K562 (cell line): ENCODE measurements around the gene KASH5. TPM values are rescaled to one million over a fixed set of nuclear protein-coding genes. Genes with fewer than 3 reads are reported as not detected.
A peak's percentile ranks its signal among the peaks of the same experiment; 100 is the strongest.

ENCODE experiments used
- ATAC-seq: fragments of 200-7000 bp; cut with Tn5 transposase; 3 replicates; pipeline ENCODE4 v1.9.1; 2020; ENCODE audit warnings: moderate library complexity
- BruUV-seq: library from RNA; stranded (reverse); fragments of 400-500 nt; replicated peaks from 2 replicates; lab custom pipeline; 2021; lab: Mats Ljungman, UMichigan
- CTCF ChIA-PET: fragments of 300-600 bp; formaldehyde crosslinking; extraction: SDS; loops from one replicate; lab custom pipeline; 2021; ENCODE audit warnings: low intra/inter-chr PET ratio; lab: Yijun Ruan, JAX
- POLR2A ChIA-PET: fragments of 300-600, 350-650 bp; sonication (Branson Sonifier 250); formaldehyde crosslinking; extraction: SDS; loops from one replicate; lab custom pipeline; 2021; ENCODE audit warnings: antibody characterized with exemption, inconsistent platforms; lab: Yijun Ruan, JAX
- DNase-seq, 4 experiments: peaks; one replicate each; pipeline versions ENCODE4 v3.0.0 to v3.0.0-alpha.2; 2011 to 2018; ENCODE audit warnings: low spot score in 3 of 4, mixed read lengths in 3 of 4; ENCODE audit errors: extremely low read depth in 1 of 4
- FAIRE-seq: peaks from 2 replicates; lab custom pipeline; 2011; peaks lifted over from hg19 to GRCh38; lab: Jason Lieb, UNC
- H2AFZ ChIP-seq: 2 replicates; pipeline ENCODE4 v1.6.0; 2011; ENCODE audit warnings: low read depth, low read length, control low read depth, inconsistent platforms
- H3K27ac ChIP-seq: fragments of 200-600 bp; 3 replicates; pipeline ENCODE4 v1.8.0; 2011; ENCODE audit warnings: low read depth, mild to moderate bottlenecking, control low read depth, inconsistent platforms, low read length, moderate library complexity, mixed read lengths; ENCODE audit errors: extremely low read depth
- H3K27me3 ChIP-seq, 2 experiments: fragments of 300-600 bp in 1 of 2; 2 replicates in 1 of 2; 3 replicates in 1 of 2; pipeline versions ENCODE4 v1.6.0 to v1.8.0; 2011; ENCODE audit warnings: inconsistent platforms in 2 of 2, low read length in 2 of 2, mild to moderate bottlenecking in 1 of 2, mixed read lengths in 1 of 2, moderate library complexity in 1 of 2; ENCODE audit not compliant: control insufficient read depth in 2 of 2, insufficient read depth in 2 of 2
- H3K36me3 ChIP-seq: fragments of 300-600 bp; 3 replicates; pipeline ENCODE4 v1.8.0; 2011; ENCODE audit warnings: mild to moderate bottlenecking, low read length, inconsistent platforms; ENCODE audit not compliant: control insufficient read depth, insufficient read depth
- H3K4me1 ChIP-seq, 2 experiments: fragments of 200-600 bp in 1 of 2; replicated peaks in 1 of 2; 2 replicates in 1 of 2; 3 replicates in 1 of 2; pipeline versions ENCODE4 v1.5.1 to v1.8.0; 2011; ENCODE audit warnings: inconsistent platforms in 2 of 2, low read length in 2 of 2, mild to moderate bottlenecking in 1 of 2, mixed read lengths in 1 of 2, moderate library complexity in 1 of 2; ENCODE audit not compliant: control insufficient read depth in 2 of 2, insufficient read depth in 2 of 2
- H3K4me2 ChIP-seq: 2 replicates; pipeline ENCODE4 v1.6.1; 2011; ENCODE audit warnings: low read length, control low read depth, inconsistent platforms, mixed read lengths; ENCODE audit not compliant: insufficient read depth
- H3K4me3 ChIP-seq: fragments of 200-600 bp; sonication (generic), shearing (Covaris generic); 2 replicates; pipeline ENCODE4 v1.5.1; 2016; ENCODE audit warnings: control low read depth, inconsistent platforms
- H3K79me2 ChIP-seq: fragments of 200-600 bp; 3 replicates; pipeline ENCODE4 v1.8.0; 2011; ENCODE audit warnings: low read length, inconsistent platforms; ENCODE audit not compliant: control insufficient read depth, insufficient read depth
- H3K9ac ChIP-seq, 2 experiments: 2 replicates each; pipeline versions ENCODE4 v1.6.0 to v1.6.1; 2011; ENCODE audit warnings: low read depth in 2 of 2, low read length in 2 of 2, control low read depth in 1 of 2, inconsistent platforms in 1 of 2, mild to moderate bottlenecking in 1 of 2, mixed read lengths in 1 of 2; ENCODE audit not compliant: insufficient read depth in 1 of 2
- H3K9me1 ChIP-seq: one replicate; pipeline ENCODE4 v1.6.0; 2011; ENCODE audit warnings: inconsistent platforms, mild to moderate bottlenecking, low read length, moderate library complexity; ENCODE audit not compliant: control insufficient read depth, insufficient read depth
- H3K9me3 ChIP-seq: replicated peaks from 2 replicates; pipeline ENCODE4 v1.5.1; 2011; ENCODE audit warnings: low read depth, low read length, inconsistent platforms; ENCODE audit not compliant: control insufficient read depth, insufficient read depth
- H4K20me1 ChIP-seq: replicated peaks from 2 replicates; pipeline ENCODE4 v1.6.1; 2011; ENCODE audit warnings: low read length, inconsistent platforms, mixed read lengths; ENCODE audit not compliant: control insufficient read depth, insufficient read depth
- ARHGAP35 ChIP-seq: fragments of 450-650 bp; IDR thresholded peaks from 2 replicates; pipeline ENCODE4 v1.6.1; 2018; ENCODE audit not compliant: partially characterized antibody
- BCOR ChIP-seq: fragments of 450-650 bp; IDR thresholded peaks from 2 replicates; pipeline ENCODE4 v1.6.1; 2016
- GATAD2A ChIP-seq: fragments of 450-650 bp; IDR thresholded peaks from 2 replicates; pipeline ENCODE4 v1.6.1; 2017
- GTF2A2 ChIP-seq: IDR thresholded peaks from 2 replicates; pipeline ENCODE4 v1.6.1; 2016; ENCODE audit warnings: mild to moderate bottlenecking, missing genetic modification characterization, missing compliant biosample characterization
- RBM34 ChIP-seq: fragments of 200-400 bp; formaldehyde crosslinking; IDR thresholded peaks from 2 replicates; pipeline ENCODE4 v1.6.1; 2018; ENCODE audit warnings: low read length, borderline replicate concordance; ENCODE audit not compliant: insufficient read depth
- SP1 ChIP-seq: sonication (generic); formaldehyde crosslinking; IDR thresholded peaks from 2 replicates; pipeline ENCODE4 v1.8.1; 2022; ENCODE audit warnings: mild to moderate bottlenecking, missing genetic modification reagents
- TARDBP ChIP-seq: fragments of 450-650 bp; IDR thresholded peaks from 2 replicates; pipeline ENCODE4 v1.6.1; 2016
- VEZF1 ChIP-seq: fragments of 200-800 bp; sonication (Bioruptor generic); IDR thresholded peaks from 2 replicates; pipeline ENCODE4 v1.6.1; 2017; ENCODE audit warnings: missing genetic modification characterization, missing compliant biosample characterization
- ZBTB8A ChIP-seq: fragments of 450-650 bp; IDR thresholded peaks from 2 replicates; pipeline ENCODE4 v1.6.1; 2018; ENCODE audit warnings: mild to moderate bottlenecking, moderate library complexity; ENCODE audit not compliant: partially characterized antibody
- ZNF232 ChIP-seq: sonication (generic); formaldehyde crosslinking; IDR thresholded peaks from 2 replicates; pipeline ENCODE4 v1.8.0; 2022; ENCODE audit warnings: mild to moderate bottlenecking, missing genetic modification reagents
- ZNF639 ChIP-seq, 2 experiments: fragments of 200-800 bp in 1 of 2; sonication (Bioruptor generic) in 1 of 2; sonication (generic) in 1 of 2; formaldehyde crosslinking in 1 of 2; IDR thresholded peaks in 1 of 2; conservative IDR thresholded peaks in 1 of 2; 2 replicates each; pipeline versions ENCODE4 v1.5.0 to v1.6.1; 2016 to 2020; ENCODE audit warnings: missing compliant biosample characterization in 1 of 2, missing genetic modification characterization in 1 of 2, missing genetic modification reagents in 1 of 2
- ZNF75A ChIP-seq: fragments of 450-650 bp; formaldehyde crosslinking; IDR thresholded peaks from 2 replicates; pipeline ENCODE4 v1.4.0; 2020; ENCODE audit warnings: mild to moderate bottlenecking
- WGBS: fragments of 100-300 bp; shearing (Covaris generic); methylation state at CpG from one replicate; pipeline ENCODE4 v1.1.6; 2016; ENCODE audit warnings: low coverage, mixed read lengths; ENCODE audit not compliant: insufficient coverage; ENCODE audit errors: missing lambda C conversion rate; 5-methylcytosine and 5-hydroxymethylcytosine counted together
- in situ Hi-C: fragments of 300-500 bp; cut with MboI; formaldehyde crosslinking; loops from 4 replicates; pipeline ENCODE4 v1.15.0; 2018; ENCODE audit warnings: inconsistent platforms, mixed read lengths
- intact Hi-C: fragments of 100-400 bp; cut with micrococcal nuclease; formaldehyde crosslinking; loops from 2 replicates; pipeline ENCODE4 v1.14.2; 2022
- polyA plus RNA-seq, 8 experiments: library from polyadenylated mRNA; depleted of rRNA in 4 of 8; stranded (reverse) in 5 of 8; unstranded in 3 of 8; fragments of >200 nt; fragmentation: Nextera tagmentation in 2 of 8; fragmentation: Illumina TruSeq in 1 of 8; extraction: Ambion mirVana in 2 of 8; extraction: Trizol in 1 of 8; gene quantifications; 2 replicates each; pipeline versions ENCODE4 v1.2.1 to v1.2.3, GENCODE V29; 2011 to 2014; ENCODE audit warnings: inconsistent platforms in 1 of 8, missing spikeins in 1 of 8
- total RNA-seq, 7 experiments: library from RNA; depleted of rRNA in 6 of 7; stranded (reverse); fragments of >200 nt in 6 of 7; fragmentation: Illumina TruSeq in 2 of 7; extraction: Trizol in 2 of 7; gene quantifications; 2 replicates each; pipeline versions ENCODE4 v1.2.1 to v1.2.3, GENCODE V29; 2011 to 2021; ENCODE audit warnings: low replicate concordance in 1 of 7
- TF ChIP-seq, protein P1 (sequence below): fragments of 450-650 bp; IDR thresholded peaks from 2 replicates; pipeline ENCODE4 v1.6.1; 2017; ENCODE audit warnings: antibody characterized with exemption
- TF ChIP-seq, protein P2 (sequence below): fragments of 450-650 bp; IDR thresholded peaks from one replicate; pipeline ENCODE4 v1.6.1; 2018; ENCODE audit warnings: mild to moderate bottlenecking, moderate library complexity; ENCODE audit not compliant: partially characterized antibody

Gene KASH5
- total and polyA plus RNA-seq, 9 of the 15 experiments (the other 6 are each of a cell fraction or from before 2014, with no cell fraction given): 0.07 to 0.84 (median 0.34) TPM; not detected in 1

DNA sequence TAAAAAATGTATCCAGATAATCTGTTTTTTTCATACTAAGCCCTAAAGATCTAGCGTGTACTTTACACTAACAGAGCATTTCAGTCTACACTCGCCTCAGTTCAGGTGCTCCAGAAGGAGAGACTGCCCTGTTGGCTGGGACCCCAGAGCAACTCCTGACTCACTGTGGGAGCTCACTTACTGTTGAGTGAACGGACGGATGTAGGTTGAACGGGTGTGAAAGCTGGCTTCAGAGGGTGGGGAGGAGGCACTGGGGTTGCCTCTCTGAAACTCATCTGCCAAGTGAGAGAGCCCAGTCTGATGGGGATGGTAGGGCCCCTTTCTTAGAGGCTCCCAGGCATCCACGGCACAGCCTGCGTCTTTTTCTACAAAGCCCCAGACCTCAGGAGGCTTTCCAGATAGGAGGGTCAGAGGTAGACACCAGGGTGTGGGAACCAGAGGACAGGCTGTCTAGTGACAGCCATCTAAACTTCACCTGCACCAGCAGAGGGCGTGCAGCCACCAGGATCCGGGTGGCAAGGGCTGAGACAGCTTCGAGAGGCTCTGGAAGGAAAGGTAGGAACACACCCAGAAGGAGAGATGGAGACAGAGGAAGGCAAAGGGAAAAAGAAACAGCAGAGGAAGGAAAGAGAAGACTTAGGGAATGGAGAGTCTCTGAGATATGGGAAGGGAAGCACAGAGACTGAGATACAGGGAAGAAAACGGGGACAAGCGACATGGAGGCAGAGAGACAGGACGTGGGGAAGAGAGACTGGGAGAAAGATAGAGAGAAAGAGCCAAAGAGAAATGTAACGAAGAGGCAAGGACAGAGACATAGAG, 3.7 kb downstream of the KASH5 start:
- H4K20me1 ChIP-seq: no peaks in the 10 kb centered on the region
- WGBS: 22% methylated on average over 14 of the region's 14 CpGs
- in situ Hi-C loops (loop anchor here (5.0 kb wide), 1 partner anchor 46 kb away; no protein-coding TSS in a partner anchor), intact Hi-C loops (loop anchor here (1.0 to 2.0 kb wide), 3 partner anchors 39 to 79 kb away; no protein-coding TSS in a partner anchor)
- peak; percentile 95 for ATAC-seq
- ChIA-PET CTCF (interaction anchor here (1.0 to 4.4 kb wide), 5 partner anchors 52 to 180 kb away, joined by 3 to 59 read pairs (median 4); no protein-coding TSS in a partner anchor), POLR2A (interaction anchor here (0.6 to 1.3 kb wide), 10 partner anchors 15 to 477 kb away, joined by 3 to 4 read pairs (median 3); partner anchors contain the start of gene RPS11)
- peak; percentile 100 for FAIRE-seq
- 0 out of 3 replicates have a peak overlapping the region, but pooled peaks have one; percentile 19 for H3K27ac ChIP-seq
- DNase-seq: peak; percentile 87 to 92 (median 89)
- no peak overlapping the region for H3K4me3 ChIP-seq
- no peaks in the 10 kb centered on the region for H3K36me3 ChIP-seq
- no peaks in the 10 kb centered on the region for H3K79me2 ChIP-seq
- 0 out of 2 replicates have a peak, but pooled peaks cover 3% of the 10 kb centered on the region for H3K9me3 ChIP-seq
- peaks cover 7 to 45% of the 10 kb centered on the region in 2 experiments; a peak in 4 of 5 replicates for H3K4me1 ChIP-seq
- no peaks in the 10 kb centered on the region for H3K27me3 ChIP-seq
- no peaks in the 10 kb centered on the region for H3K9me1 ChIP-seq
- peak overlapping the region in 1 of 2 experiments; percentile 81; a peak in 1 of 4 replicates for H3K9ac ChIP-seq
- H2AFZ ChIP-seq: peak overlapping the region; percentile 88
- peak overlapping the region; percentile 58; the same call in 1 of the 2 replicates for H3K4me2 ChIP-seq
- no TSS peak for BruUV-seq
- TF ChIP-seq ZBTB8A (no peak), ARHGAP35 (peak; percentile 79), SP1 (CRISPR knock-in tag) (peak; percentile 65; the same call in 1 of the 2 replicates), GTF2A2 (no peak), ZNF75A (CRISPR knock-in tag) (no peak), ZNF232 (CRISPR knock-in tag) (no peak), RBM34 (no peak), VEZF1 (CRISPR knock-in tag) (0 out of 2 replicates have a peak, but pooled peaks have one; percentile 42), TARDBP (0 out of 2 replicates have a peak, but pooled peaks have one; percentile 56), BCOR (peak; percentile 77), GATAD2A (no peak), ZNF639 (CRISPR knock-in tag; conservative IDR thresholded peaks at IDR 0.05 in 1 of 2, IDR thresholded peaks at IDR 0.05 in 1 of 2) (no peak)
- TF ChIP-seq, protein P1, sequence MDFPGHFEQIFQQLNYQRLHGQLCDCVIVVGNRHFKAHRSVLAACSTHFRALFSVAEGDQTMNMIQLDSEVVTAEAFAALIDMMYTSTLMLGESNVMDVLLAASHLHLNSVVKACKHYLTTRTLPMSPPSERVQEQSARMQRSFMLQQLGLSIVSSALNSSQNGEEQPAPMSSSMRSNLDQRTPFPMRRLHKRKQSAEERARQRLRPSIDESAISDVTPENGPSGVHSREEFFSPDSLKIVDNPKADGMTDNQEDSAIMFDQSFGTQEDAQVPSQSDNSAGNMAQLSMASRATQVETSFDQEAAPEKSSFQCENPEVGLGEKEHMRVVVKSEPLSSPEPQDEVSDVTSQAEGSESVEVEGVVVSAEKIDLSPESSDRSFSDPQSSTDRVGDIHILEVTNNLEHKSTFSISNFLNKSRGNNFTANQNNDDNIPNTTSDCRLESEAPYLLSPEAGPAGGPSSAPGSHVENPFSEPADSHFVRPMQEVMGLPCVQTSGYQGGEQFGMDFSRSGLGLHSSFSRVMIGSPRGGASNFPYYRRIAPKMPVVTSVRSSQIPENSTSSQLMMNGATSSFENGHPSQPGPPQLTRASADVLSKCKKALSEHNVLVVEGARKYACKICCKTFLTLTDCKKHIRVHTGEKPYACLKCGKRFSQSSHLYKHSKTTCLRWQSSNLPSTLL: 0 out of 2 replicates have a peak, but pooled peaks have one; percentile 45
- TF ChIP-seq, protein P2, sequence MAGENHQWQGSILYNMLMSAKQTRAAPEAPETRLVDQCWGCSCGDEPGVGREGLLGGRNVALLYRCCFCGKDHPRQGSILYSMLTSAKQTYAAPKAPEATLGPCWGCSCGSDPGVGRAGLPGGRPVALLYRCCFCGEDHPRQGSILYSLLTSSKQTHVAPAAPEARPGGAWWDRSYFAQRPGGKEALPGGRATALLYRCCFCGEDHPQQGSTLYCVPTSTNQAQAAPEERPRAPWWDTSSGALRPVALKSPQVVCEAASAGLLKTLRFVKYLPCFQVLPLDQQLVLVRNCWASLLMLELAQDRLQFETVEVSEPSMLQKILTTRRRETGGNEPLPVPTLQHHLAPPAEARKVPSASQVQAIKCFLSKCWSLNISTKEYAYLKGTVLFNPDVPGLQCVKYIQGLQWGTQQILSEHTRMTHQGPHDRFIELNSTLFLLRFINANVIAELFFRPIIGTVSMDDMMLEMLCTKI: no peak
